ENCODE results near the gene PAIP2.

Gene PAIP2

DNA sequence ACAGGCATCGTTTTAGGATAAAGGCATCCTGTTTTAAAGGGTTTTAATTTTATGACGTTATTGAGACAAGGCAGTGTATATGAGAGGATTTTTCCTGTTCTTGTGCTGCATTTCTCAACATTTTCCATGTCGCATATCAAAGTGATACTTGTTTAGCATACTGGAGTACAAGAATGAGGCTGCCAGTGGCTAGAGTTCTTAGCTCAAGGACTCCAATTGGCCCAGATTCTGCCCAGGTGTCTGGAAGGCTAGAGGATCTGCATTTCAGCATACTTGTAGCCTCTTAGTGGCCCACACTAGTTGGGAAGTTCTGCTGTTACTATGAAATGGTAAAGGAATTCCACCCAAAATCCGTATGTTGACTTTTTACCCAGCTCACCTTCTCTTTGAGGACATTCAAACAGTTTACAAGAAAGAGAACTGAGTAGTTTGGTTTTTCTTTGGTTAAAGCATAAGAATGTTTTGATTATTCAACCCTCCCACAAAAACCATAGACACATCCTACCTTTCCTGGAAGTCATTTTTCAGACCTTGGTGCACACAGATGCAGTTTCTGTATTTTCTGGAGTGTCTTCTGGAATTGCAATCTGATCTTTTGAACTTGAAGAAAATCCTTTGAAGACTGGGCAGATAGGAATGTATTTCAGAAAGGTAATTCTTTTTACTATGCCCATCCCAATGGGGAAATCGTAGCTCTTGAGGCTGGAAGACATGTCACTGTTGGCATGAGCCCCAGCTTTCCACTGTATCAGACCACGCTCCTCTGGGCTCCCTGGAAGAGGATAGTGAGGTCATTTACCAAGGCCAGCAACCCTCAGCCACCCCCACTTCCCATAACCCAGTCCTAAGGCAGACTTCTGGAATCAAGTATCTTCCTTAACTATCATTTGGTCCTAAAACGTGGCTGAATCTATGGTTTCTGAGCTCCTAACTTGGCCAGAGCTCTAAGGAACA, 30.1 kb downstream of the PAIP2 start:
- peaks cover 48% of the 10 kb centered on the region for H3K36me3 Mint-ChIP-seq (ENCODE audit: low read depth)
- peak overlapping the region in 1 of 3 experiments; percentile 17 for H3K27ac Mint-ChIP-seq
- H3K4me3 Mint-ChIP-seq = no peak overlapping the region
- TF ChIP-seq, protein P1, sequence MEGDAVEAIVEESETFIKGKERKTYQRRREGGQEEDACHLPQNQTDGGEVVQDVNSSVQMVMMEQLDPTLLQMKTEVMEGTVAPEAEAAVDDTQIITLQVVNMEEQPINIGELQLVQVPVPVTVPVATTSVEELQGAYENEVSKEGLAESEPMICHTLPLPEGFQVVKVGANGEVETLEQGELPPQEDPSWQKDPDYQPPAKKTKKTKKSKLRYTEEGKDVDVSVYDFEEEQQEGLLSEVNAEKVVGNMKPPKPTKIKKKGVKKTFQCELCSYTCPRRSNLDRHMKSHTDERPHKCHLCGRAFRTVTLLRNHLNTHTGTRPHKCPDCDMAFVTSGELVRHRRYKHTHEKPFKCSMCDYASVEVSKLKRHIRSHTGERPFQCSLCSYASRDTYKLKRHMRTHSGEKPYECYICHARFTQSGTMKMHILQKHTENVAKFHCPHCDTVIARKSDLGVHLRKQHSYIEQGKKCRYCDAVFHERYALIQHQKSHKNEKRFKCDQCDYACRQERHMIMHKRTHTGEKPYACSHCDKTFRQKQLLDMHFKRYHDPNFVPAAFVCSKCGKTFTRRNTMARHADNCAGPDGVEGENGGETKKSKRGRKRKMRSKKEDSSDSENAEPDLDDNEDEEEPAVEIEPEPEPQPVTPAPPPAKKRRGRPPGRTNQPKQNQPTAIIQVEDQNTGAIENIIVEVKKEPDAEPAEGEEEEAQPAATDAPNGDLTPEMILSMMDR (IDR thresholded peaks at IDR 0.05; ENCODE audit: unreplicated experiment in 3 of 3) = no peak
- no peaks in the 10 kb centered on the region for H3K9me3 Mint-ChIP-seq
- H3K4me1 Mint-ChIP-seq = peaks cover 19% of the 10 kb centered on the region
- no peaks in the 10 kb centered on the region for H3K27me3 Mint-ChIP-seq (ENCODE audit: low read depth)

DNA sequence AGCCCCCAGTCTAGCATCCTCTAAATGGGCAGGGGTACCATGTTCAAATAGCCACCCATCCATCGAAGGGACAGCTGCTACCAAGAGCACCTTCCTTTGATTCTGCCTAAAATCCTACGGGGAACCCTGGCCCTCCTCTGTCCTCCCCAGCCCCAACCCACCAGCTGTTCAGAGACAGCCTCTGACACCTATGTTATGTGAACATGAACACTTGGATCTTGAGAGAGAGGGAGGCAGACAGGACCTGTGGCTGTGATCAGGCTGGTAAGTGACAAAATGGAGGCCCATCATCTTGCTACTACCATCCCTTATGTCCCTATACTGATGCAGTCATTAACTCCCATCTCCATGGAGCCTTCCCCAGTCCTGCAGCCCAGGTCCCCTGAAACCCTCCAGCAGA, 33.3 kb downstream of the PAIP2 start:
- H3K9me3 Mint-ChIP-seq = no peaks in the 10 kb centered on the region
- H3K27ac Mint-ChIP-seq = no peak overlapping the region
- no peak overlapping the region for H3K4me3 Mint-ChIP-seq
- TF ChIP-seq, protein P1 (IDR thresholded peaks at IDR 0.05; ENCODE audit: unreplicated experiment in 3 of 3) = no peak
- no peaks in the 10 kb centered on the region for H3K27me3 Mint-ChIP-seq (ENCODE audit: low read depth)
- H3K4me1 Mint-ChIP-seq = peaks cover 9% of the 10 kb centered on the region
- H3K36me3 Mint-ChIP-seq (ENCODE audit: low read depth) = peaks cover 42% of the 10 kb centered on the region

DNA sequence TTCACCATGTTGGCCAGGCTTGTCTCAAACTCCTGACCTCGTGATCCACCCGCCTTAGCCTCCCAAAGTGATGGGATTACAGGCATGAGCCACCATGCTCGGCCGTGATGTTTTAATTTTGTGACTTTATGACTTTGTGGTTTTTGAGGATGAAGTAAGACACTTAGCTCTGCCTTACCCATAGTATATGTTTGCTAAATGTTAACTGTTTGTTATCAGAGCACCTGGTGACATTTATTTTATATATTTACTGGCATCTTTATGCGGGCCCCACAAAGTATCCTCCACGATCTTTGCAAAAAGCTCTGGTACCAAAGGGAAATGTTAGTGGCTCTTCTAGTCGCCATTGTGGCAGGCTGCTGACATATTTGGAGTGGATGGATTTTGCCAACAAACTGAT, 34.7 kb downstream of the PAIP2 start:
- peaks cover 36% of the 10 kb centered on the region for H3K36me3 Mint-ChIP-seq (ENCODE audit: low read depth)

DNA sequence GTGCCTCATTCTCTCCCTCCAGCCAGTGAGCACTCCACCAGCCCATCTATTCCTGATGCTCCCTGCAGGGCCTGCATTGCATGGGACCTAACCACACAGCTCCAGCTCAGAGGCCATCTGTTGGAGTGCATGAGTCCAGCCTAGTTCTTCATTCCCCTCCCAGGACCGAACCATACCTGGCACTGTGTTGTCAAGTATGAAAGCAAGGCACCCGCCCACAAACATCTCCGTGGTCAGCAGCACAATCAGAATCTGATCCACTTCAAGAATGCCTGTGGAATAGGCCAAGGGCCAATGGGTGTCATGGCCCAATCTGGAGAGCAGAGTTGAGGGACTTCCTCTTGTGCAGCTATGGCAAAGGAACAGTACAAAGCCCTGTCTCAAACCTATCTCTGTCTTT, 35.6 kb downstream of the PAIP2 start:
- no peaks in the 10 kb centered on the region for H3K9me3 Mint-ChIP-seq
- H3K27ac Mint-ChIP-seq = no peak overlapping the region
- no peaks in the 10 kb centered on the region for H3K27me3 Mint-ChIP-seq (ENCODE audit: low read depth)
- peaks cover 9% of the 10 kb centered on the region for H3K4me1 Mint-ChIP-seq
- TF ChIP-seq, protein P1 (IDR thresholded peaks at IDR 0.05; ENCODE audit: unreplicated experiment in 3 of 3) = no peak
- peaks cover 29% of the 10 kb centered on the region for H3K36me3 Mint-ChIP-seq (ENCODE audit: low read depth)
- no peak overlapping the region for H3K4me3 Mint-ChIP-seq

More for the DNA sequence above, 34.7 kb downstream of the PAIP2 start:
- Mint-ChIP-seq H3K9me3 (no peaks in the 10 kb centered on the region), H3K4me1 (peaks cover 9% of the 10 kb centered on the region), H3K27me3 (ENCODE audit: low read depth) (no peaks in the 10 kb centered on the region), H3K4me3 (no peak overlapping the region), H3K27ac (no peak overlapping the region)
- TF ChIP-seq, protein P1 (IDR thresholded peaks at IDR 0.05; ENCODE audit: unreplicated experiment in 3 of 3) = no peak

DNA sequence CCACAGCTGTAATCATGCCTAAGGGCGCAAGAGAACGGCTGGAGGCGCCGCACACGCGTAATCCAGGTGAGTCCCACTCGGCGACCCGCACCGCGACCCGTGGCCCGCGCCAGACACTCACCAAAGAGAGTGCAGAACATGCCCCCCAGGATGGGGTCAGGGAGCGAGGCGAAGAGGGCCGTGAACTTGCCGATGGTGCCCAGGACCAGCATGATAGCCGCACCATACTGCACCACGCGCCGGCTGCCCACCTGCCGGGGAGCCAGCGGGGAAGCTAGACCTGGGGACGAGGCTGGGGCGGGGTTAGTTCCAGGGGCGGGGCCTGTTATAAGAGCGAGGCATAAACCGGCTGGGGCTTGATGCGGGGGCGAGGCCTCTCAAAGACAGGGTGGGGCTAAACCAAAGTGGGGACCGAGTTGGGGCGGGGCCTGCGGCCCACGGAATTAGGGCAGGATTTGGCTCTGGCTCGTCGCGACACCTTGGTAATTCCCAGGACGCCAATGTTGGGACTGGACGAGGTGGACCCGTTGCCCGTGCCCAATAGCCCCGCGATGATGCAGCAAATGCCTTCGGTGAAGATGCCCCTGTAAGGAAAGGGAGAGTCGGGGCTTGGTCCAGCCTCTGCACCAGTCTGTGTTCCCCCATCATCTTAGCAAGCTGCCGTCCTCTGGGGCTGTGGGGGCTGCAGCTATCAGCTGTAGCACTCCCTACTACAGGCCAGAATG, 36.6 kb downstream of the PAIP2 start:
- Mint-ChIP-seq H3K4me1 (peaks cover 11% of the 10 kb centered on the region), H3K4me3 (no peak overlapping the region), H3K27ac (no peak overlapping the region), H3K9me3 (no peaks in the 10 kb centered on the region), H3K27me3 (ENCODE audit: low read depth) (no peaks in the 10 kb centered on the region), H3K36me3 (ENCODE audit: low read depth) (peaks cover 21% of the 10 kb centered on the region)
- TF ChIP-seq, protein P1 (IDR thresholded peaks at IDR 0.05; ENCODE audit: unreplicated experiment in 3 of 3) = no peak
